HG02763 (cell line): ENCODE measurements around the gene MYG1.

Experiments used
- ATAC-seq: cut with Tn5 transposase; IDR thresholded peaks from one replicate; pipeline ENCODE4 v1.9.1; 2021; ENCODE audit warnings: mild to moderate bottlenecking, moderate library complexity; ENCODE audit not compliant: unreplicated experiment

MYG1 gene

DNA sequence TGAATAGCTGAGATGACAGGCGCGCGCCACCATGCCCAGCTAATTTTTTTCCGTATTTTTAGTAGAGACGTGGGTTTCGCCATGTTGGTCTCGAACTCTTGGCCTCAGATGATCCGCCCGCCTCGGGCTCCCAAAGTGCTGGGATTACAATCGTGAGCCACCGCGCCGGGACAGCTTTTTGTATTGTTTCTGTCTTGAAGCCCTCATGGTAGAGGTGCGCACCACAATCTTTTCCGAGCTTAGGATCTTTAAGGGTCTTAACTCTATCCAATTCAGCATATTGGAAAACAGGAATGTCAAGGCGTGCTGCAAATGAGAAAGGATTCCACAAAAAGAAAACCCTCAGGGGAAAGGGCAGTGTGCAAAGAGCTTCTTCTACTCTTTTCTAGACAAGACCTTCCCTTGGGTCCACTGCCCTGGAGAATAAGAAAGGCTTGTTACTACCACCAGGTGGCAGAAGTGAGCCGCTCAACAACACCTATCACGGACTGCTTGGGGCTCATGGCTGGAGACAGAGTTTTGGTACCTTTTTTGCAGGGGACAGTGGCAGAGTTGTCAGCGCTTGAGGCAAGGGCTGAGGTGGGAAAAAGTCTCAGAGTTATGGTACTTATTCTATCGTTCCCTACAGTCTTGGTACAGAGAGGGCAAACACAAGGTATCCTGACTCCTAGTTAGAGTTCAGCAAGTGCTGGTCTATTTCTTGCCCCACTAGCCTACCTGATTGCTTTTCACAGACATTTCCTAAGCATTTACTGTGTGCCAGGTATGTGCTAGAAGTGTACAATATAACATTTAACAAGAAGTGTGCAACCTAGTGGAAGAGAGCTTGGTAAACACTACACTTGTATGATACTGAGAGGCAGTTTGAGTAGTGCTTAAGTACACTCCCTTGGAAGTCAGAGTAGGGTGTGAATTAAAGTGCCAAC lies 53.1 kb downstream of the MYG1 start:
- peak; percentile 82 for ATAC-seq

DNA sequence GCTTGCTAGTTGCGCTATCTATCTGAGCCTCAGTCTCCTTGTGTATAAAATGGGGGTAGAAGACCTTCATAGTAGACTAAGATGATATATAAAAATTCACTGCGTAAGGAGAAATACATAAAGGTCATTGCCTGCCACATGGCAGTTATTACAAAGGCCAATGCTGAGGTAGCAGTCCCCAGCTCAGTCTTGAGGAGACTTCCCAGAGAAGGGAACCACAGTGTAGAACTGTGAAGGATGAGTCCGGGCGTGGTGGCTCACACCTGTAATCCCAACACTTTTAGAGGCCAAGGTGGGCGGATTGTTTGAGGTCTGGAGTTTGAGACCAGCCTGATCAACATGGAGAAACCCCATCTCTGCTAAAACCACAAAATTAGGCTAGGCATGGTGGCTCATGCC lies 53.8 kb downstream of the MYG1 start:
- no peak for ATAC-seq

DNA sequence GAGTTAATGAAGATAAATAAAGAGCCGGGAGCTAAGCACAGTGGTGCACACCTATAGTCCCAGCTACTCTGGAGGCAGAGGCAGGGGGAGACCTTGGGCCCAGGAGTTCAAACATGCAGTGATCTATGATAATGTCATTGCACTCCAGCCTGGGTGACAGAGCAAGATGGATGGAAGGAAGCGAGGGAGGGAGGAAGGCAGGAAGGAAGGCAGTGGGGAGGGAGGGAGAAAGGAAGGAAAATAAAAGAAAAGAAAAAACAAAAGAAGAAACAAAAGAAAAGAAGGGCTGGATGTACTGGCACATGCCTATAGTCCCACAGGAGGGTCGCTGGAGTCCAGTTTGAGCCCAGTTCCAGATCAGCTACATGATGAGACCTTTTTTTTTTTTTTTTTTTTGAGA lies 55.6 kb downstream of the MYG1 start:
- ATAC-seq: no peak
